Endometrium (tissue), 2 donors: ENCODE measurements around the gene ARID5B.

ENCODE experiments used
- FAIRE-seq: peaks from 2 replicates; lab custom pipeline; 2012; peaks lifted over from hg19 to GRCh38; lab: Jason Lieb, UNC
- donor health status: control.
- donor health status: control.

Gene ARID5B

GRCh38 chr10:61888744-61889143, 12.8 kb upstream of the ARID5B start:
- no peak for FAIRE-seq

GRCh38 chr10:61890430-61890829, 11.1 kb upstream of the ARID5B start:
- FAIRE-seq, result no peak

DNA sequence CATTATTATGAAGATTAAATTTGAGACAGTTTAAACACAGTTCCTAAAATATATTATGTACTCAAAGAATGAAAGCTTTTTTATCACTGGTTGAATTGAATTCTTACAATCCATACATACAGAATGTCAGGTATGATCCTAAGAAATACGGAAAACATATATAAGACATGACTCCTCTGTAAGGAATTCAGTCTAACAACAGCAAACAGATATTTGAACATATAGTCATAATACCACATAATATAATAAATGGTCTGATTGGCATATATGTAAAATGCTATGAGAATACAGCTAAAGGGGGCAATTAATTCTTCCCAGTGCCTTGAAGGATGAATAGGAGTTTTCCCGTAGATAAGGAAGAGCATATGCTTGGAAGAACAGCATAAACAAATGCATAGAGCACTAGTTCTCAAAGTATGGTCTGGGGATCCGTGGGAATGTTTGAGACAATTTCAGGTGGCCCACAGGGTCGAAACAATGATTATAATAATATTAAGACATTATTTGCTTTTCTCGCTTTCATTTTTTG, 10.6 kb upstream of the ARID5B start:
- FAIRE-seq, result no peak

- no peak for FAIRE-seq
These were observed 9.5 kb upstream of the ARID5B start for GRCh38 chr10:61891906-61892585.

DNA sequence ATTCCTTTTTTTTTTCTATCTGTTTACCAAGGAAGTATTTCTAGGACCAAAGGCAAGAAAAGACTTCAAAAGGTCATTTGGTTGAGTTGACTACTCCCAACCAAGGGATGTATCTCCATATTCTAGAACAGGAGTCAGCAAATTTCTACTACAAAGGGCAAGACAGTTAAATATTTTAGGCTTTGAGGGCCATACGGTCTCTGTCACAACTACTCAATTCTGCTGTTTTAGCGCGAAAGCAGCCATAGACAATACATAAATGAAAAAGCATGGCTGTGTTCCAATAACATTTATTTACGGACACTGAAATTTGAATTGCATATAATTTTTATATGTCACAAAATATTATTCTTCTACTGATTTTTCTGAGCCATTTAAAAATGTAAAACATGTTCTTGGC, 8.5 kb upstream of the ARID5B start:
- FAIRE-seq, result no peak

DNA sequence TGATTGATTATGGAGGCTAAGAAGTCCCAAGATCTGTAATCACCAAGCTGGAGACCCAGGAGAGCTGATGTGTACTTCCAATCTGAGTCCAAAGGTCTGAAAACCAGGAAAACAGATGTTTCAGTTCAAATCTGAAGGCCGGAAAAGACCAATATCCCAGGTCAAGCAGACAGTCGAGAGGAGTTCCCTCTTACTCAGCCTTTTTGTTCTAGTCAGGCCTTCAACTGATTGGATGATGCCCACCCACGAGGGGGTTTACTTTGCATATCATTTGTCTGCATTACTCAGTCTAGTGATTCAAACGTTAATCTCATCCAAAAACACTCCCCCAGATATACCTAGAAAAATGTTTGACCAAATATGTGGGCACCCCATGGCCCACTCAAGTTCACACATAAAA, 7.4 kb upstream of the ARID5B start:
- no peak for FAIRE-seq

GRCh38 chr10:61895898-61896600, 5.5 kb upstream of the ARID5B start:
- FAIRE-seq, result no peak

DNA sequence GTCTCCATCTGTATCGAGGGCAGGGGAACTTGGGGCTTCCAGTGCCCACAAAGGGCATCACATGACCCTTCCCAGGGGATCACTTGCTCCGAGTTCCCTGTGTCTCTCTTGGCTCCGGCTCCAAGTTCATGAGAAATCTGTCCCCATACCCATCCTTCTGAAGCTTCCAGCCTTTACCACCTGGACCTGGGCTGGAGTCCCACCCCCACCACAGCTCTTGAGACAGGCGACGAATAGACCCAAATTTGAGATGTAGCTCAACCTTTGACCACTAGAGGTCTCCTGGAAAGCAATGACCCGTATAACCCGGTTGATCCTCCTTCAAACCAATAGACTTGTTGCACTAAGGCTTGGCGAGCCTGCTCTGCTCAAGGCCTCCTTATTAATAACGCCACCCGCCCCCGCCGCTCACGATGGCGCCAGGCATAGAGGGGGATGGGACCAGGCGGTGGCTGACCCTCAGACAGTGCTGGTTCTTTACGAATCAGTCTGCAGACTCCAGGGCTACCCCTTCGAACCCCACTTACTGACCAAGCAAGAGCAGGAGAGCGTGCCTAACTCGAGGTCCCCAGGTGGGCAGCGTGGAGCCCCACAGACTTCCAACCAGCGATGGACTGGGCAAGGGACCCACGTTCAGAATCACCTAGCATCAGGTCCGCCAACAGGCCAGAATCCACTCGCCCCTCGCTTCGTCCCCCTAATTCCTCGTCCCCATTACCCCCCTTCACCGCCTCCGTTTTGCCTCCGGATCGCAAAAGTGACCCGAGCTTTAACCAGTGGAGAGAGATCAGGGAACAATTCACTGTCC, 4.4 kb upstream of the ARID5B start:
- no peak for FAIRE-seq

DNA sequence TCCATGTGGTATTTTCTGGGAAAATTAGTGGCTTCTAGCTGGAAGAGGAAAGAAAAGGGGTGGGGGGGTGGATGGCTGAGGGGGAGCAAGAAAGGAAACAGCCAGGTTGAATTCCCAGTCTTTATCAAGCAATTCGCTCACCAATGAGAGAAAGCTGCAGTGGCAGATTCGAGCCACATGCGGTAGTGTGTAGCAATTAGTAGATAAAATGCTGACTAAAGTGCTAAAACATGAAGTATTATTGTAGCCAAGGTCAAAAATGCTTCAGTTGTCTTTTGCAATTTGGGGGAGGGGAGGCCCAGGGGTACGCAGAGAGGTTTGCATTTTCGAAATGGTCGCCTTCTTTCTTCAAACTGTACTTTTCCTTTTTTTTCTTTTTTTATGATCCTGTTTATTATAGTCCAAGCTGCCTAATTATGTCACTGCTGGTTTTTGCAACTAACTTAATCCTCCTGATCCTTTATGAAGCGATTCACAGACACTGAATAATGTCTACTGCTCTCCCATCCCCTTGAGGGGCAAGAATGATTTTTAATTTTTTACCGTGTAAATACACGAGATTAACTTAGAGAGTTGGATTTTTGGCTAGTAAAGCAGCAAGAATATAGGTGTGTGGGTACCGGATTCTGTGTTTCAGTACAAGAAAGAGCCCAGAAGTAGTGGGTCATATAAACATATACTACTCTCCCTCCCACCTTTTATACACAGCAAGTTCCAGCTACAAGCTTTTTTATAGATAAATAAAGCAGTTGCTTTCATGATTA, 3.6 kb upstream of the ARID5B start:
- no peak for FAIRE-seq

DNA sequence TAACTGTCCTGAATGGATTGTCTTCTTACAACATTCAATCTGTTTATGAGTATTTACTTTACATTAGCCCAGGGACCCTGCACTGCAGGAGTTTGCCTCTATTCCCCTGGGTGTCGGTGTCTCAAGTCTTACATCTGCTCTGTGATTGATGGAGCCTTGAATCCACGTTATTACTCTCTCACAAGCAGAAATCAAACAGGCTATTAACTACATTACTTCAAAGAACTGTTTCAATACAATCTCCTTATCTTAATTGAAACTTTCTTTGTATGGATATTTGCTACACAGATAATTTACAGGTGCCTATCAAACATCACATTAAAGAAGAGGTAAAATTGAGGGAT, 3.1 kb upstream of the ARID5B start:
- FAIRE-seq, result no peak

GRCh38 chr10:61899069-61899531, 2.4 kb upstream of the ARID5B start:
- FAIRE-seq, result no peak

- FAIRE-seq, result no peak
These were observed 1.9 kb upstream of the ARID5B start for GRCh38 chr10:61899663-61899996.

DNA sequence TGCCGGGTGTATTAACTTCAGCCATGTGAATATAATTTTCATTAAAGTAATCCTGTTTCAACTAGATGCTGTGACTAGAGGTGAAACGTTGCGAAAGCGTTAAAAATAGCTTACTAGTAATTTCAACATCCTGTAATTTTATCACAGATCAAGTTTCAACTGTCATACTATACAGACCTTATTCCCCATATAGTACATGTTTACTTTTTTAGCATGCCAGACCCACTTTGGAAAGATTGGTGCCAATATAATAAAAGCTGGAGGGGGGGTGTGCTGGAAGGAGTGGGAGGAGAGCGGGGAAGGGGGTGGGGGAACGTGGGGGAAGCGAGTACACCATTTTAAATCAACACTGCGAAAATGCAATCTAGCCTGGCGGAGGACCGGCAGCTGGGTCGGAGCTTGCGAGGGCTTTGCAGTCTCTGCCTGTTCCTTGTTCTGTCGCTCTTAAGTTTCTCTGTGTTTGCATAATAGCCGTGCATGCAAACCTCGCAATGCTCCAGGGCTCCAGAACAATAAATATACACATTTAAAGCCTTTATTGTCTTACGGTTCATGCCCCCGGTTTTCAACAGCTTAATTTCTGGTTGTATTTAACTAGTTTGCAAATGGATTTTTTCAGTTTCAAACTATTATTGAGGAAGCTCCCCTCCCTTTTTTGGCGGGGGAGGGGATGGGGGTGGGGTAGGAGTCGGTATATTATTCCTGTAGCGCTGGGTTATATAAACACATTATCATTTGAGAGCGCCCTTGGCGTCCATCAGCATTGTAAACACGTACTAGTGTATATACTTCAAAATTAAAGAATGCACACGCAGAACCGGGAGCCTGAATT, 1.3 kb upstream of the ARID5B start:
- no peak for FAIRE-seq

- FAIRE-seq, result no peak
These were observed 438 bp downstream of the ARID5B start for GRCh38 chr10:61901829-61902444.

GRCh38 chr10:61902445-61903220, 1.1 kb downstream of the ARID5B start:
- FAIRE-seq, result peak; percentile 8

GRCh38 chr10:61903221-61903927, 1.9 kb downstream of the ARID5B start:
- no peak for FAIRE-seq

GRCh38 chr10:61903928-61904344, 2.4 kb downstream of the ARID5B start:
- FAIRE-seq, result peak; percentile 29

GRCh38 chr10:61904733-61905725, 3.5 kb downstream of the ARID5B start:
- FAIRE-seq, result peak; percentile 35
